ENCODE measurements around the gene MTUS2. TPM values are rescaled to one million over a fixed set of nuclear protein-coding genes. Genes with fewer than 3 reads are reported as not detected.

The MTUS2 gene
- total RNA-seq, 4 donors from 2014 or later = 0.16 to 0.75 (median 0.24) TPM

GRCh38 chr13:28854657-28855056, 34.5 kb downstream of the MTUS2 start:
- Histone ChIP-seq H3K36me3 (no peaks in the 10 kb centered on the region), H3K9me3 (no peaks in the 10 kb centered on the region), H3K27me3 (no peaks in the 10 kb centered on the region), H3K4me3 (no peak overlapping the region), H3K4me1 (no peaks in the 10 kb centered on the region), H3K27ac (no peak overlapping the region)
- no peak for TF ChIP-seq POLR2A (IDR thresholded peaks at IDR 0.05)
- TF ChIP-seq EP300 (IDR thresholded peaks at IDR 0.05; ENCODE audit: low read depth) = no peak
- TF ChIP-seq POLR2AphosphoS5 (IDR thresholded peaks at IDR 0.05) = no peak
- TF ChIP-seq CTCF (IDR thresholded peaks at IDR 0.05) = no peak
- intact Hi-C loops (cut with DNase I; ENCODE audit: low total_unique reads) = no loop called here
- DNase-seq = no peak
- in situ Hi-C loops (cut with MboI; ENCODE audit: low pct_ligation_motif_present in 1 of 4, low pct_unique_long_range_greater_than_20kb in 1 of 4, low sequenced_read_pairs in 3 of 4) = no loop called here
- 40 to 47% methylated on average over 1 to 4 of the region's 4 CpGs for WGBS, 2 donors (ENCODE audit: low coverage in 1 of 2)

GRCh38 chr13:28856287-28856686, 36.1 kb downstream of the MTUS2 start:
- WGBS, 2 donors (ENCODE audit: low coverage in 1 of 2) = 83% methylated on average over 6 of the region's 6 CpGs; no CpG with 5 or more reads in 1 of the 2 donors
- no peak for DNase-seq
- Histone ChIP-seq H3K36me3 (no peaks in the 10 kb centered on the region), H3K27me3 (no peaks in the 10 kb centered on the region), H3K4me3 (no peak overlapping the region), H3K4me1 (no peaks in the 10 kb centered on the region), H3K9me3 (no peaks in the 10 kb centered on the region), H3K27ac (no peak overlapping the region)
- in situ Hi-C loops (cut with MboI; ENCODE audit: low pct_ligation_motif_present in 1 of 4, low pct_unique_long_range_greater_than_20kb in 1 of 4, low sequenced_read_pairs in 3 of 4) (no loop called here), intact Hi-C loops (cut with DNase I; ENCODE audit: low total_unique reads) (no loop called here)
- TF ChIP-seq EP300 (IDR thresholded peaks at IDR 0.05; ENCODE audit: low read depth) (no peak), POLR2A (IDR thresholded peaks at IDR 0.05) (no peak), POLR2AphosphoS5 (IDR thresholded peaks at IDR 0.05) (no peak), CTCF (IDR thresholded peaks at IDR 0.05) (no peak)

GRCh38 chr13:28859069-28859468, 38.9 kb downstream of the MTUS2 start:
- Histone ChIP-seq H3K4me1 (no peaks in the 10 kb centered on the region), H3K27ac (no peak overlapping the region), H3K36me3 (no peaks in the 10 kb centered on the region), H3K4me3 (no peak overlapping the region), H3K9me3 (no peaks in the 10 kb centered on the region), H3K27me3 (no peaks in the 10 kb centered on the region)
- intact Hi-C loops (cut with DNase I; ENCODE audit: low total_unique reads) (no loop called here), in situ Hi-C loops (cut with MboI; ENCODE audit: low pct_ligation_motif_present in 1 of 4, low pct_unique_long_range_greater_than_20kb in 1 of 4, low sequenced_read_pairs in 3 of 4) (no loop called here)
- DNase-seq = no peak
- 100% methylated on average over 2 of the region's 2 CpGs; no CpG with 5 or more reads in 1 of the 2 donors for WGBS, 2 donors (ENCODE audit: low coverage in 1 of 2)
- TF ChIP-seq POLR2AphosphoS5 (IDR thresholded peaks at IDR 0.05) (no peak), EP300 (IDR thresholded peaks at IDR 0.05; ENCODE audit: low read depth) (no peak), CTCF (IDR thresholded peaks at IDR 0.05) (no peak), POLR2A (IDR thresholded peaks at IDR 0.05) (no peak)

- no peaks in the 10 kb centered on the region for H3K36me3 ChIP-seq
- no peaks in the 10 kb centered on the region for H3K4me1 ChIP-seq
- no peaks in the 10 kb centered on the region for H3K27me3 ChIP-seq
- TF ChIP-seq POLR2A (IDR thresholded peaks at IDR 0.05) (no peak), CTCF (IDR thresholded peaks at IDR 0.05) (no peak), EP300 (IDR thresholded peaks at IDR 0.05; ENCODE audit: low read depth) (no peak), POLR2AphosphoS5 (IDR thresholded peaks at IDR 0.05) (no peak)
- no peaks in the 10 kb centered on the region for H3K9me3 ChIP-seq
- no peak overlapping the region for H3K27ac ChIP-seq
- intact Hi-C loops (cut with DNase I; ENCODE audit: low total_unique reads) (no loop called here), in situ Hi-C loops (cut with MboI; ENCODE audit: low pct_ligation_motif_present in 1 of 4, low pct_unique_long_range_greater_than_20kb in 1 of 4, low sequenced_read_pairs in 3 of 4) (no loop called here)
- WGBS, 2 donors (ENCODE audit: low coverage in 1 of 2) = 38 to 59% methylated on average over 2 of the region's 2 CpGs
- no peak for DNase-seq
- H3K4me3 ChIP-seq = no peak overlapping the region
These were observed 39.6 kb downstream of the MTUS2 start for GRCh38 chr13:28859717-28860116.
